Measurements from ENCODE around the gene ACOT11. TPM values are rescaled to one million over a fixed set of nuclear protein-coding genes. Genes with fewer than 3 reads are reported as not detected.

ACOT11 gene
- total and polyA plus RNA-seq, 2 of the 4 experiments (the other 2 are of a cell fraction) = 2.5 to 2.7 TPM

- POLR2A ChIA-PET (ENCODE audit: unreplicated experiment) = no interaction called here
These were observed 76.7 kb downstream of the ACOT11 start for GRCh38 chr1:54624466-54625464.

More at GRCh38 chr1:54624466-54625464, 76.7 kb downstream of the ACOT11 start:
- Histone ChIP-seq H3K9ac (ENCODE audit: low read depth, low read length) (no peak overlapping the region), H3K79me1 (ENCODE audit: low read depth in 1 of 2, low read length in 2 of 2) (no peaks in the 10 kb centered on the region), H3K36me3 (ENCODE audit: control insufficient read depth, insufficient read depth, low read length) (no peaks in the 10 kb centered on the region), H3K18ac (ENCODE audit: low read depth, low read length) (no peak overlapping the region), H3K4me3 (ENCODE audit: insufficient read depth, low read depth, low read length) (no peak overlapping the region), H3K9me1 (ENCODE audit: insufficient read depth, low read length) (no peaks in the 10 kb centered on the region), H2BK5ac (ENCODE audit: low read depth, low read length, poor library complexity, severe bottlenecking) (no peak overlapping the region), H3K14ac (replicated peaks; ENCODE audit: low read depth, low read length) (no peak overlapping the region), H2AFZ (replicated peaks; ENCODE audit: low read length, poor library complexity) (no peak overlapping the region), H3K27me3 (ENCODE audit: control insufficient read depth, insufficient read depth, low read length) (peaks cover 22% of the 10 kb centered on the region), H2AK5ac (ENCODE audit: low read depth, low read length) (no peak overlapping the region), H4K5ac (ENCODE audit: low read depth, low read length) (no peak overlapping the region), H2BK15ac (ENCODE audit: low read depth, low read length) (no peak overlapping the region), H3K23ac (ENCODE audit: low read depth, low read length) (no peak overlapping the region), H3K4me2 (ENCODE audit: low read depth, low read length) (no peak overlapping the region), H3K27ac (ENCODE audit: insufficient read depth, low read length) (no peak overlapping the region), H3K4me1 (ENCODE audit: control insufficient read depth, insufficient read depth, low read length) (no peaks in the 10 kb centered on the region), H3K56ac (ENCODE audit: extremely low read depth, insufficient read depth, low read length) (no peak overlapping the region), H3K4ac (ENCODE audit: low read depth, low read length) (no peak overlapping the region), H4K20me1 (ENCODE audit: insufficient read depth, low read length) (no peaks in the 10 kb centered on the region), H2AK9ac (replicated peaks; ENCODE audit: low read depth, low read length, poor library complexity) (no peak overlapping the region), H4K8ac (ENCODE audit: low read depth in 2 of 2, low read length in 2 of 2) (no peak overlapping the region), H4K91ac (ENCODE audit: insufficient read depth, low read depth, low read length) (no peak overlapping the region), H2BK20ac (ENCODE audit: low read depth, low read length) (no peak overlapping the region), H3K9me3 (ENCODE audit: control insufficient read depth, insufficient read depth, low read length) (no peaks in the 10 kb centered on the region), H2BK120ac (ENCODE audit: low read depth, low read length) (no peak overlapping the region)
- 10% methylated on average over 2 of the region's 8 CpGs; no CpG with 5 or more reads in 1 of the 2 experiments for WGBS, 2 experiments (ENCODE audit: extremely low coverage in 2 of 2, insufficient read length in 1 of 2)
- intact Hi-C loops (cut with micrococcal nuclease) = no loop called here
- ATAC-seq (ENCODE audit: low read depth) = no peak
- no peak for DNase-seq
- dilution Hi-C loops (cut with HindIII; ENCODE audit: low sequenced_read_pairs, unreplicated experiment) = no loop called here
- in situ Hi-C loops (cut with MboI; ENCODE audit: low sequenced_read_pairs) = no loop called here
- CTCF ChIA-PET = no interaction called here
- no TSS peak for BruUV-seq (replicated peaks)
- TF ChIP-seq RAD21 (IDR thresholded peaks at IDR 0.05; ENCODE audit: low read length) (no peak), RFX5 (IDR thresholded peaks at IDR 0.05; ENCODE audit: low read depth, low read length) (no peak), CEBPB (IDR thresholded peaks at IDR 0.05; ENCODE audit: low read depth, low read length) (no peak), SMC3 (IDR thresholded peaks at IDR 0.05; ENCODE audit: low read depth, low read length) (no peak)
- TF ChIP-seq, protein P1, sequence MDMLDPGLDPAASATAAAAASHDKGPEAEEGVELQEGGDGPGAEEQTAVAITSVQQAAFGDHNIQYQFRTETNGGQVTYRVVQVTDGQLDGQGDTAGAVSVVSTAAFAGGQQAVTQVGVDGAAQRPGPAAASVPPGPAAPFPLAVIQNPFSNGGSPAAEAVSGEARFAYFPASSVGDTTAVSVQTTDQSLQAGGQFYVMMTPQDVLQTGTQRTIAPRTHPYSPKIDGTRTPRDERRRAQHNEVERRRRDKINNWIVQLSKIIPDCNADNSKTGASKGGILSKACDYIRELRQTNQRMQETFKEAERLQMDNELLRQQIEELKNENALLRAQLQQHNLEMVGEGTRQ (IDR thresholded peaks at IDR 0.05; ENCODE audit: low read depth, low read length) = no peak
- TF ChIP-seq, protein P2, sequence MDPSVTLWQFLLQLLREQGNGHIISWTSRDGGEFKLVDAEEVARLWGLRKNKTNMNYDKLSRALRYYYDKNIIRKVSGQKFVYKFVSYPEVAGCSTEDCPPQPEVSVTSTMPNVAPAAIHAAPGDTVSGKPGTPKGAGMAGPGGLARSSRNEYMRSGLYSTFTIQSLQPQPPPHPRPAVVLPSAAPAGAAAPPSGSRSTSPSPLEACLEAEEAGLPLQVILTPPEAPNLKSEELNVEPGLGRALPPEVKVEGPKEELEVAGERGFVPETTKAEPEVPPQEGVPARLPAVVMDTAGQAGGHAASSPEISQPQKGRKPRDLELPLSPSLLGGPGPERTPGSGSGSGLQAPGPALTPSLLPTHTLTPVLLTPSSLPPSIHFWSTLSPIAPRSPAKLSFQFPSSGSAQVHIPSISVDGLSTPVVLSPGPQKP (IDR thresholded peaks at IDR 0.05; ENCODE audit: borderline replicate concordance, low read depth, low read length) = no peak
